ENCODE measurements around the gene FOXP1. TPM values are rescaled to one million over a fixed set of nuclear protein-coding genes. Genes with fewer than 3 reads are reported as not detected.

FOXP1 gene
- total and polyA plus RNA-seq, 9 of the 15 experiments (the other 6 are each of a cell fraction or from before 2014, with no cell fraction given), result 7.7 to 34.5 (median 13.7) TPM

- no peak overlapping the region for H3K4me2 ChIP-seq (ENCODE audit: insufficient read depth, low read length)
- no peak overlapping the region for H2AFZ ChIP-seq (ENCODE audit: low read depth, low read length)
- H3K79me2 ChIP-seq (ENCODE audit: control insufficient read depth, insufficient read depth, low read length), result no peaks in the 10 kb centered on the region
- H3K9ac ChIP-seq (ENCODE audit: insufficient read depth in 1 of 2, low read depth in 2 of 2, low read length in 2 of 2), result no peak overlapping the region
- FAIRE-seq (no peak), DNase-seq (ENCODE audit: extremely low read depth in 1 of 4, low spot score in 3 of 4) (no peak), ATAC-seq (no peak)
- in situ Hi-C loops (cut with MboI) (no loop called here), intact Hi-C loops (cut with micrococcal nuclease) (no loop called here)
- POLR2A ChIA-PET, result no interaction called here
- no TSS peak for BruUV-seq (replicated peaks)
- 70% methylated on average over 3 of the region's 3 CpGs for WGBS (ENCODE audit: insufficient coverage, low coverage, missing lambda C conversion rate)
- no peak overlapping the region for H3K4me3 ChIP-seq
- no peaks in the 10 kb centered on the region for H4K20me1 ChIP-seq (replicated peaks; ENCODE audit: control insufficient read depth, insufficient read depth, low read length)
- H3K4me1 ChIP-seq (replicated peaks in 1 of 2; ENCODE audit: control insufficient read depth in 2 of 2, insufficient read depth in 2 of 2, low read length in 2 of 2), result no peaks in the 10 kb centered on the region
- no peak overlapping the region for H3K27ac ChIP-seq (ENCODE audit: extremely low read depth, low read depth, low read length)
- no peaks in the 10 kb centered on the region for H3K9me3 ChIP-seq (replicated peaks; ENCODE audit: control insufficient read depth, insufficient read depth, low read depth, low read length)
- no peaks in the 10 kb centered on the region for H3K36me3 ChIP-seq (ENCODE audit: control insufficient read depth, insufficient read depth, low read length)
- no peaks in the 10 kb centered on the region for H3K9me1 ChIP-seq (ENCODE audit: control insufficient read depth, insufficient read depth, low read length)
- CTCF ChIA-PET (ENCODE audit: low intra/inter-chr PET ratio), result no interaction called here
- TF ChIP-seq FOXM1 (IDR thresholded peaks at IDR 0.05; ENCODE audit: low read depth) (no peak), FOXM1 (CRISPR knock-in tag; IDR thresholded peaks at IDR 0.05; ENCODE audit: low read depth) (no peak), GATA2 (CRISPR knock-in tag; IDR thresholded peaks at IDR 0.05) (no peak), ZNF79 (CRISPR knock-in tag; IDR thresholded peaks at IDR 0.05; ENCODE audit: low read depth) (no peak), SRSF1 (IDR thresholded peaks at IDR 0.05; ENCODE audit: low read depth, low read length) (no peak), ZC3H8 (IDR thresholded peaks at IDR 0.05) (no peak), MED1 (CRISPR knock-in tag; IDR thresholded peaks at IDR 0.05; ENCODE audit: borderline replicate concordance) (no peak), ZNF583 (CRISPR knock-in tag; IDR thresholded peaks at IDR 0.05) (no peak), ZNF274 (IDR thresholded peaks at IDR 0.05; ENCODE audit: borderline replicate concordance, low read depth, low read length) (no peak), MIER1 (IDR thresholded peaks at IDR 0.05; ENCODE audit: low read depth) (no peak), PTRF (tag; IDR thresholded peaks at IDR 0.05) (no peak), STAG1 (CRISPR knock-in tag; IDR thresholded peaks at IDR 0.05; ENCODE audit: borderline replicate concordance) (no peak), ZNF354B (CRISPR knock-in tag; IDR thresholded peaks at IDR 0.05) (no peak), ERF (CRISPR knock-in tag; IDR thresholded peaks at IDR 0.05) (no peak), RBM39 (optimal IDR thresholded peaks at IDR 0.05; ENCODE audit: low read depth, low read length) (no peak), ZNF431 (CRISPR knock-in tag; IDR thresholded peaks at IDR 0.05) (no peak), CHD1 (IDR thresholded peaks at IDR 0.05; ENCODE audit: low read length) (no peak), HCFC1 (IDR thresholded peaks at IDR 0.05; ENCODE audit: low read depth, low read length) (no peak), U2AF1 (optimal IDR thresholded peaks at IDR 0.05; ENCODE audit: low read depth, low read length) (no peak), SETDB1 (IDR thresholded peaks at IDR 0.05; ENCODE audit: low read length) (no peak)
- TF ChIP-seq, protein P1, sequence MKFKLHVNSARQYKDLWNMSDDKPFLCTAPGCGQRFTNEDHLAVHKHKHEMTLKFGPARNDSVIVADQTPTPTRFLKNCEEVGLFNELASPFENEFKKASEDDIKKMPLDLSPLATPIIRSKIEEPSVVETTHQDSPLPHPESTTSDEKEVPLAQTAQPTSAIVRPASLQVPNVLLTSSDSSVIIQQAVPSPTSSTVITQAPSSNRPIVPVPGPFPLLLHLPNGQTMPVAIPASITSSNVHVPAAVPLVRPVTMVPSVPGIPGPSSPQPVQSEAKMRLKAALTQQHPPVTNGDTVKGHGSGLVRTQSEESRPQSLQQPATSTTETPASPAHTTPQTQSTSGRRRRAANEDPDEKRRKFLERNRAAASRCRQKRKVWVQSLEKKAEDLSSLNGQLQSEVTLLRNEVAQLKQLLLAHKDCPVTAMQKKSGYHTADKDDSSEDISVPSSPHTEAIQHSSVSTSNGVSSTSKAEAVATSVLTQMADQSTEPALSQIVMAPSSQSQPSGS (CRISPR knock-in tag; IDR thresholded peaks at IDR 0.05), result no peak
- H3K27me3 ChIP-seq (ENCODE audit: control insufficient read depth in 2 of 2, insufficient read depth in 2 of 2, low read length in 2 of 2), result no peaks in the 10 kb centered on the region
Measured at GRCh38 chr3:71277341-71277740, 306.2 kb downstream of the FOXP1 start.
